Stomach smooth muscle (tissue), 2 donors: Measurements from ENCODE around the gene DLG2.

ENCODE experiments used
- H3K27ac ChIP-seq: one replicate; pipeline ENCODE4 v1.7.0; 2013; ENCODE audit warnings: mild to moderate bottlenecking, low read length, inconsistent platforms
- H3K27me3 ChIP-seq, 2 donors: one replicate each; pipeline ENCODE4 v1.7.0; 2013; ENCODE audit warnings: low read length in 2 of 2; ENCODE audit not compliant: insufficient read depth in 2 of 2, control insufficient read depth in 1 of 2
- H3K36me3 ChIP-seq, 2 donors: one replicate each; pipeline ENCODE4 v1.7.0; 2013; ENCODE audit warnings: low read length in 2 of 2; ENCODE audit not compliant: control insufficient read depth in 2 of 2, insufficient read depth in 2 of 2
- H3K4me1 ChIP-seq: one replicate; pipeline ENCODE4 v1.7.0; 2013; ENCODE audit warnings: low read length; ENCODE audit not compliant: control insufficient read depth, insufficient read depth
- H3K4me3 ChIP-seq, 2 donors: one replicate each; pipeline ENCODE4 v1.7.0; 2013; ENCODE audit warnings: low read length in 2 of 2
- H3K9ac ChIP-seq, 2 donors: one replicate each; pipeline ENCODE4 v1.7.0; 2013; ENCODE audit warnings: low read length in 2 of 2, mild to moderate bottlenecking in 1 of 2
- H3K9me3 ChIP-seq, 2 donors: one replicate each; pipeline ENCODE4 v1.7.0; 2013; ENCODE audit warnings: low read length in 2 of 2; ENCODE audit not compliant: control insufficient read depth in 2 of 2
- donor health status: healthy.
- donor health status: Pancreatic carcinoma.

Gene DLG2

GRCh38 chr11:83409476-83409875 lies 2217.7 kb downstream of the DLG2 start:
- H3K27me3 ChIP-seq, result no peaks in the 10 kb centered on the region
- H3K9ac ChIP-seq, result no peak overlapping the region
- no peaks in the 10 kb centered on the region for H3K4me1 ChIP-seq
- no peak overlapping the region for H3K27ac ChIP-seq
- H3K36me3 ChIP-seq, result no peaks in the 10 kb centered on the region
- H3K4me3 ChIP-seq, result no peak overlapping the region
- no peaks in the 10 kb centered on the region for H3K9me3 ChIP-seq

GRCh38 chr11:83408946-83409345 lies 2218.2 kb downstream of the DLG2 start:
- H3K4me3 ChIP-seq, result no peak overlapping the region
- H3K27me3 ChIP-seq, result no peaks in the 10 kb centered on the region

More at GRCh38 chr11:83408946-83409345, 2218.2 kb downstream of the DLG2 start:
- Histone ChIP-seq H3K9ac (no peak overlapping the region), H3K4me1 (no peaks in the 10 kb centered on the region), H3K9me3 (no peaks in the 10 kb centered on the region), H3K27ac (no peak overlapping the region), H3K36me3 (no peaks in the 10 kb centered on the region)
